ENCODE measurements around the gene POMT1.

DNA sequence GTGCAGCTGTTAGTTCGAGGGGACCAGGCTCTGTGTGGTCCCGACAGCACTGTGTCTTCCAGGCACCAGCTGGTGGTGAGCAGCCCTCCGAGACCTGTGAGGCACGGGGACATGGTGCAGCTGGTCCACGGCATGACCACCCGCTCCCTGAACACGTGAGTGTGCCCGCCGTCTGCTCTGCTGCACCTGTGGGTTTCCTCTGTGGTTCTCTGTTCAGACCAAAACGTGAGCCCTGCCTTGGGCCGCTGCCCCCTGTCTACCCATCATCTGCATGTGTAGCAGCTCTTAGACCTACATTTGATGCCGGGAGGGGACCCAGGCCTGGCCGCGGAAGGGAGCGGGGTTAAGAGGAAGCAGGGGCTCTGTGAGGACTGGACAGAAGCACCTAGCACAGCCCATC, 10.5 kb downstream of the POMT1 start:
- no peak for TF ChIP-seq CTCF (IDR thresholded peaks at IDR 0.05)
- no peak for TF ChIP-seq POLR2A (IDR thresholded peaks at IDR 0.05)
- no peak for TF ChIP-seq POLR2AphosphoS5 (IDR thresholded peaks at IDR 0.05; ENCODE audit: insufficient read depth in 1 of 2, low read depth in 1 of 2)
